ENCODE measurements around the gene IVNS1ABP.
A peak's percentile ranks its signal among the peaks of the same experiment; 100 is the strongest.
"Not testable (repeated sequence)": the region's sequence is repeated elsewhere in the genome, so short reads cannot be mapped to it uniquely, and the experiment has no call there.

Gene IVNS1ABP

DNA sequence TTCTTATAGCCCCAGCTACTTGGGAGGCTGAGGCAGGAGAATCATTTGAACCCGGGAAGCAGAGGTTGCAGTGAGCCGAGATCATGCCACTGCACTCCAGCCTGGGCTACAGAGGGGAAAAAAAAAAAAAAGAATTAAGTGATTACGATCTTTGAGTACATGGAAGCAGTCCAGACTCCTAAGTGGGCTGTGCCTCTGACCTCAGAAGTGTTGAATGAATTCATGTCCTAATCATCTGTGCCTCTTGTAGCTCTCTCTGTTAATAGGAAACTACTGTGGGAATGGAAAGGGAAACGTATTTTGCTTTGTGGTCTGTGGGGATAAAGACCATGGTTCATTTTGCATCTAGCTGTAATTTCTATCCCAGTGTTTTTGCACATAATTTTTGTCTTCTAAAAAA, 8.4 kb upstream of the IVNS1ABP start:
- DNase-seq: no peak

DNA sequence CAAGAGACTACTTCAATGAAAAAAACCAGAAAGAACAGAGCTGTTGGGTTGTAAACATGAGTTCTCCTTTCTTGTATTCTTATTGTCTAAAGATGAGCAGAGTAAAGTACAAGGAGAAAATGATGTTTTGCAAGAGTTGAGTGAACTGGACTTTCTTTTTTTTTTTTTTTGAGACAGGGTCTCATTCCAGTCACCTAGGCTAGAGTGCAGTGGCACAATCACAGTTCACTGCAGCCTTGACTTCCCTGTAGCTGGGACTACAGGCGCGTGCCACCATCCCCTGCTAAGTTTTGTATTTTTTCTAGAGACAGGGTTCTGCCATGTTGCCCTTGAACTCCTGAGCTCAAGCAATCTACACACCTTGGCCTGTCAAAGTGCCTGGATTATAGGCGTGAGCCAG, 7.1 kb upstream of the IVNS1ABP start:
- DNase-seq: no peak

DNA sequence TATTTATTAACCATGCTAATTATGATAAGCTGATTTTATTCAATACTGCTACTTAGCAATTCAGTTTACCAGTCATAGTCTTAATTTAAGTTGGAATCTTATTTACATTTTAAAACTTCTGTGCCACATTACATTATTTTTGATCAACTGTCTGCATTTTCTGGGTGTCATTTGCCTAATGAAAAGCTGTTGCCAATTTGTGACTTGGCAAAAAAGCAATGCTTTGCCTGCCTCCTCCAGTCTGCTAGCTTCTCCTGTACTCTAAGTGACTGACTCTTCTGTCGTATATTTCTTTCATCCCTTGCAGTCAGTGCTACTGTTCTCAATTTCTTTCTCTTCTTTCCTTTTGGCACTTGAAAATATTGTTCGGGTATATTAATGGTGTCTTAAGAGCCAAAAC, 5.6 kb upstream of the IVNS1ABP start:
- no peak for DNase-seq

DNA sequence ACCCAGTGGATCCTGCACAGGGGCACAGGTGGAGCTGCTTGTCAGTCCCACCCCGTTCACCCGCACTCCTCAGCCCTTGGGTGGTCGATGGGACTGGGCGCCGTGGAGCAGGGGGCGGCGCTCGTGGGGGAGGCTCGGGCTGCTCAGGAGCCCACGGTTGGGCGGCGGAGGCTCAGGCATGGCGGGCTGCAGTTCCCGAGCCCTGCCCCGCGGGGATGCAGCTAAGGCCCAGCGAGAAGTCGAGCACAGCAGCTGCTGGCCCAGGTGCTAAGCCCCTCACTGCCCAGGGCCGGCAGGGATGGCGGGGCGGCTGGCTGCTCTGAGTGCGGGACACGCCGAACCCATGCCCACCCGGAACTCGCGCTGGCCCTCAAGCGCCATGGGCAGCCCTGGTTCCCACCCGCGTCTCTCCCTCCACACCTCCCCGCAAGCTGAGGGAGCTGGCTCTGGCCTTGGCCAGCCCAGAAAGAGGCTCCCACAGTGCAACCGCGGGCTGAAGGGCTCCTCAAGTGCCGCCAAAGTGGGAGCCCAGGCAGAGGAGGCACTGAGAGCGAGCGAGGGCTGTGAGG, 4.7 kb upstream of the IVNS1ABP start:
- DNase-seq: not testable (repeated sequence)

- not testable (repeated sequence) for DNase-seq
These were observed 4.1 kb upstream of the IVNS1ABP start for GRCh38 chr1:185321104-185321503.

- no peak for DNase-seq
These were observed 2.1 kb upstream of the IVNS1ABP start for GRCh38 chr1:185319139-185319475.

GRCh38 chr1:185318431-185319138, 1.5 kb upstream of the IVNS1ABP start:
- no peak for DNase-seq

GRCh38 chr1:185317886-185318310, 855 bp upstream of the IVNS1ABP start:
- DNase-seq: peak in 1 of 2 experiments; percentile 81

- peak; percentile 89 to 91 for DNase-seq
These were observed 645 bp downstream of the IVNS1ABP start for GRCh38 chr1:185316163-185317033.

- no peak for DNase-seq
These were observed 1.5 kb downstream of the IVNS1ABP start for GRCh38 chr1:185315445-185316071.

- DNase-seq: no peak
These were observed 2.6 kb downstream of the IVNS1ABP start for GRCh38 chr1:185314411-185314810.

DNA sequence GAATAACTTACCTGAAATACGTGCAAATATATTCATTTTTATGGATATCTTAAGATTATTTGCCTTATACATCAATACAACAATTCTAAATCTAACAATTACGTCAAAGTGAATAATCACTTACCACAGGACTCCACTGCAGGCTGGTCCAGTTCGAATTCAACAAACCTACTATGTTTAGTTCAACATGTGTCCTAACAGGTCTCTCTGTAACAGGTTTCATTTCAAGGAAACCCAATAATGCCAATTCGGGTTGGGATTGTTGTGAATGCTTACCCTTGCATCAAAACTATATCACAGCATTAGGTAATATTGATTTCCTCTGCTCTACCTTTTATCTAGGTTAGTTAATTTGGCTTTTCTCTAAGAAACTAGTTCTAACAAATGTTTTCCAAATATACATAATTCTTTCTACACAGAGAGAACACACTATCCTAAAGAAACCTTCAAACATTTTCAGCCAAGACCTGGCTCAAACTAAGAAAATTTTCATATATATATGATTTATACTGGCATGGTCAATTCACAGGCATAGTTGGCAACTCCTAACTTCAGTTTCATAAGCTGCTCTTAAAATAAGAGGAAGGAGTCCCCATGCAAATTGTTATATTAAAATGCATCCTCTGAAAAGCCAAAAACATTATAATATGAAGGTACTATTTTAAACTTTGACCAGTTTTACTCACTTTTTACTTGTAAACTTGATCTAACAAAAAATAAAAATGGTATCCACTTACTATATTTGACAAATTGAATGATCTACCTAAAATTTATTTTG, 4.5 kb downstream of the IVNS1ABP start:
- no peak for DNase-seq

- no peak for DNase-seq
These were observed 5.3 kb downstream of the IVNS1ABP start for GRCh38 chr1:185311589-185312225.

DNA sequence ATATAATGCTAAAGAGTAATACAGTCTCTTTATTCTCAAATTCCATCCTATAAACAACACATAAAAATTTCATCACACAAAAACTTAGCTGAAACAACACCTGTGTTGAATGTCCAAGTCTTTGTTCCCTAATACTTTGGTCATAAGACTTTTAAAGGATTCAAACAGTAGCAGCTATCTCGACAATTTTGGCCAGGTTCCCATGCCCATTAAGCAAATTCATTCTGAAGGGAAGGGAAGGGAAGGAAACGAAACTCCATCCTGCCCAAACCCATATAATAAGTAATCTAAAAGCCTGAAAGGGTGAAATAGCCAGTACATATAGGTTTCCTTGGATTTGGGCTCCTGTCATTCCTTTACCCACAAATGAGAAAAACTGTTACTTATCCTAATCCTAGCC, 7.5 kb downstream of the IVNS1ABP start:
- no peak for DNase-seq

DNA sequence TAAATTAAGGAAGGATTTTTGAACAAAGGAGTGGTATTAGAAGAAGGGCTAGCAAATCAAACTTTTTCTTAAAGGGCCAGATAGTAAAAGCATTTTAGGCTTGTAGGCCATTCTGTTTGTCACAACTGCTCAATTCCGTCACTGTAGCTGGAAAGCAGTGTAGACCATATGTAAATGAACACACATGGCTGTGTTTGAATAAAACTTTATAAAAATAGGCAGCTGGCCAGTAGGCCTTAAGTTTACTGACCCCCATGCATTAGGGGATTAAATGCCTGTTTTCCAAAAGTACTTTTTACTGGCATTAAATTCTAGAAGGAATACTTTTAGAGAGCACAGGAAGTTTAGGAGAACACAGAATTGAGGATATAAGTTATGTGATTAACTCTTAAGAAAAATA, 8.9 kb downstream of the IVNS1ABP start:
- no peak for DNase-seq

GRCh38 chr1:185305419-185305818, 11.6 kb downstream of the IVNS1ABP start:
- no peak for DNase-seq

DNA sequence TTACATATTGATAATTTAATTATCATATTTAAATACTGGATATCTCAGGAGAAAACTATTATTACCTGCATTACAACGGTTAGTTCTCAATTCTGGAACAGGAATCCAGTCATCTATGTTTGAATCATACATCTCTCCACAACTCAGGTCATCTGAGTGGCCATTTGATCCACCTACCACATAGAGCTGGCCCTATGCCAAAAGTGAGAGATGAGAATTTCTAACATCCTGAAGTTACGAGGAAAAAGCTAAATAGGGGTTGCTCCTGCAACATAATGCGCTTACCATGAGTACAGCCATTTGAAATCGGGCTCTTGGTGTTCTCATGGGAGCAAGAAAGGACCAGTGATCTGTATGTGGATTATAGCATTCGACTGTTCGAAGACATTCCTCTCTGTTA, 16.9 kb downstream of the IVNS1ABP start:
- no peak for DNase-seq

GRCh38 chr1:185297982-185298381, 19.1 kb downstream of the IVNS1ABP start:
- DNase-seq: no peak

DNA sequence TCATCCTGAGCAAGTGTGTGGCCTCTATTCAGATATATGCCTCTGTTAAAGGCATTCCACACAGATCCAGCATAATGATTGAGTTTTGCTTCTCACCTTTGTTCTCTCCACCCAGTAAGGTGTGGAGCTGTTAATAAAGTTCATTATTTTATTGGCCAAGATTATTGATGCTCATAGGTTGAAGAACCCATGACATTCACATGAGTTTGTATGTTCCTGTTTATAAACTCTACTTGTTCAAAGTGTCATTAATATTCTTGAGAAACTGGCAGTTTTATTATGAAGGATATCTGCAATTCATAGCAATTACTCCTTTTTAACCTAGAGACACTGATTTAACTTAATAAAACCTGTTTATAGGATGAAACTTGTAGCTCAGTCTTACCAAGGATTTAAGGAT, 22.0 kb downstream of the IVNS1ABP start:
- no peak for DNase-seq

GRCh38 chr1:185293967-185294542, 23.0 kb downstream of the IVNS1ABP start:
- no peak for DNase-seq

- DNase-seq: no peak
These were observed 24.8 kb downstream of the IVNS1ABP start for GRCh38 chr1:185292237-185292636.

DNA sequence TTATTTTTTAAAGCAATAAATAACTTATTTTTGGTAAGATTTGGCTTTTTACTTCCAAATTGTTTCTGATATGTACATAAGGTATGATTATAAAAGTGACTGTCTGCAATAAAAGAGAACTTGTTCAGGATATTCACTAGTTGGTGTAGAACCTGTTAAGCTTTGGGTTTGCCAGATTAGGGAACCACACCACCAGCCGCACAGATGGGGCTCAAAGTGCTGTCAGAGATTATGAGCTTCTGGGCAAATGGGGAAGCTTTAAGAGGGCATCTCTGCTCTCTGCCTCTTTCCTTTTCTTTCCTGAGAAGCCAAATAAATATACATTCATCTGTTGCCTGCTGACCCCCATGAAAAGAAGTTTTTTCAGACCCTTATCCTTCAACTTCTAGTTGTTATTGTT, 25.4 kb downstream of the IVNS1ABP start:
- no peak for DNase-seq

All from NCI-H187 (cell line).